Prostate gland (tissue), 2 donors: ENCODE results near the gene CPNE4. TPM values are rescaled to one million over a fixed set of nuclear protein-coding genes. Genes with fewer than 3 reads are reported as not detected.

ENCODE experiments used
- DNase-seq: peaks from one replicate; pipeline ENCODE4 v3.0.0-alpha.2; 2019; ENCODE audit warnings: low spot score
- H3K27ac ChIP-seq, 2 donors: fragments of 200-600 bp; sonication (generic); 2 replicates each; pipeline ENCODE4 v1.5.1; 2017 to 2019
- H3K27me3 ChIP-seq: fragments of 200-600 bp; sonication (generic); replicated peaks from 2 replicates; pipeline ENCODE4 v1.5.1; 2019; ENCODE audit not compliant: insufficient read depth
- H3K36me3 ChIP-seq, 2 donors: fragments of 200-600 bp; sonication (generic); 1 replicate in 1 of 2; 2 replicates in 1 of 2; pipeline versions ENCODE4 v1.5.1 to v1.8.1; 2017 to 2019
- H3K4me1 ChIP-seq: fragments of 200-600 bp; sonication (generic); replicated peaks from 2 replicates; pipeline ENCODE4 v1.5.1; 2019
- H3K4me3 ChIP-seq, 2 donors: fragments of 200-600 bp; sonication (generic); 2 replicates each; pipeline ENCODE4 v1.5.1; 2017 to 2019
- H3K9me3 ChIP-seq: fragments of 200-600 bp; sonication (generic); 2 replicates; pipeline ENCODE4 v1.5.1; 2017
- POLR2A ChIP-seq: fragments of 450-650 bp; IDR thresholded peaks from one replicate; pipeline ENCODE4 v1.6.1; 2016; ENCODE audit warnings: antibody characterized with exemption, mild to moderate bottlenecking
- POLR2AphosphoS5 ChIP-seq: sonication (generic); formaldehyde crosslinking; IDR thresholded peaks from one replicate; pipeline ENCODE4 v1.6.1; 2017; ENCODE audit warnings: antibody characterized with exemption
- WGBS: methylation state at CpG from one replicate; pipeline ENCODE4 v1.1.5; 2018; 5-methylcytosine and 5-hydroxymethylcytosine counted together
- intact Hi-C: fragments of 100-400 bp; cut with DNase I; formaldehyde crosslinking; loops from one replicate; pipeline ENCODE4 v1.14.2; 2022
- total RNA-seq, 2 donors: library from RNA; depleted of rRNA; stranded (reverse); fragments of >200 nt; gene quantifications; one replicate each; pipeline ENCODE4 v1.1.0, GENCODE V29; 2016
- TF ChIP-seq, protein P1 (sequence below), 4 experiments: fragments of 200-600 bp in 2 of 4; fragments of 450-650 bp in 2 of 4; sonication (generic) in 2 of 4; IDR thresholded peaks; 1 replicate in 3 of 4; 2 replicates in 1 of 4; pipeline ENCODE4 v1.5.1; 2016 to 2019; ENCODE audit warnings: antibody characterized with exemption in 4 of 4, mild to moderate bottlenecking in 2 of 4, moderate library complexity in 2 of 4

CPNE4 gene
- total RNA-seq, 2 donors from 2014 or later, result 39.9 to 68.2 TPM

DNA sequence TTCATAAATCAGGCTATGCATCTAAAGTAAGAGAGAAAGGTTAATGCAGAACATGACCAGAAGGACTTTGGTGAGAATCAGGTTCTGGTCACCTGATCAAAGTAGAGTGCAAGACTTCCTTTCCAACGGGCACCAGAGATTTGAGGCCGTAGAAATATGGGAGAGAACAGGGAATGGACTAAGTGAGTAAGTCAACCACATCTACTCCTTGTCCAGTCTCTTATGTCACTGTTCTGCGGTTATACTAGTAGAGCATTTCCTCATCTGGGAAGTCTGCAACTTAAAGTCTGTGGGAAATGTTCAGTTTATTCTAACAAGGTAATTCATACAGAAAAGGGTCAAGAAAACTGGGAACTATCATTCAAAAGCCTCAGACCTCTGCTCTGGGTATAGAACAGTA, 232.8 kb downstream of the CPNE4 start:
- TF ChIP-seq, protein P1, sequence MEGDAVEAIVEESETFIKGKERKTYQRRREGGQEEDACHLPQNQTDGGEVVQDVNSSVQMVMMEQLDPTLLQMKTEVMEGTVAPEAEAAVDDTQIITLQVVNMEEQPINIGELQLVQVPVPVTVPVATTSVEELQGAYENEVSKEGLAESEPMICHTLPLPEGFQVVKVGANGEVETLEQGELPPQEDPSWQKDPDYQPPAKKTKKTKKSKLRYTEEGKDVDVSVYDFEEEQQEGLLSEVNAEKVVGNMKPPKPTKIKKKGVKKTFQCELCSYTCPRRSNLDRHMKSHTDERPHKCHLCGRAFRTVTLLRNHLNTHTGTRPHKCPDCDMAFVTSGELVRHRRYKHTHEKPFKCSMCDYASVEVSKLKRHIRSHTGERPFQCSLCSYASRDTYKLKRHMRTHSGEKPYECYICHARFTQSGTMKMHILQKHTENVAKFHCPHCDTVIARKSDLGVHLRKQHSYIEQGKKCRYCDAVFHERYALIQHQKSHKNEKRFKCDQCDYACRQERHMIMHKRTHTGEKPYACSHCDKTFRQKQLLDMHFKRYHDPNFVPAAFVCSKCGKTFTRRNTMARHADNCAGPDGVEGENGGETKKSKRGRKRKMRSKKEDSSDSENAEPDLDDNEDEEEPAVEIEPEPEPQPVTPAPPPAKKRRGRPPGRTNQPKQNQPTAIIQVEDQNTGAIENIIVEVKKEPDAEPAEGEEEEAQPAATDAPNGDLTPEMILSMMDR (IDR thresholded peaks at IDR 0.05), result no peak
- TF ChIP-seq POLR2A (no peak), POLR2AphosphoS5 (no peak)

DNA sequence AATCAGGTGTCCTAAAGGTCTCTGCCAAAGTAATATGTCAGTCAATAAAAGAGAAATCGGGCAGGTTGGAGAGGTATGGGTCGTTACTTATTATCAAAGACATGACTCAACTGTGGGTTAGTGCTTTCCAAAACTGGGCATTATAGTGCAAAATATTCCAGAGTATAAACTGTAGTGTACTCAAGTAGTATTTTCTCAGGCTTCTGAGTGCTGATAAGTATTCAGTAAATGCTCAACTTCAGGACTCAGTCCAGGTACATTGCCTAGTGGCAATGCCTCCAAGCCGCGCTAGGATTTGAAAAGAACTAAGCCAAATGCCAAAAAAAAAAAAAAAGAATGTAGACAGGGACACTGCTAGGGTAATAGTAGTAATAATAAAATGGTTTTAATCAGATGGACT, 233.2 kb downstream of the CPNE4 start:
- no peaks in the 10 kb centered on the region for H3K9me3 ChIP-seq
- no peaks in the 10 kb centered on the region for H3K27me3 ChIP-seq
- H3K27ac ChIP-seq, result no peak overlapping the region
- no peak for DNase-seq
- WGBS, result 82% methylated on average over 4 of the region's 4 CpGs
- TF ChIP-seq POLR2A (no peak), POLR2AphosphoS5 (no peak)
- TF ChIP-seq, protein P1 (IDR thresholded peaks at IDR 0.05), result no peak
- H3K36me3 ChIP-seq, result no peaks in the 10 kb centered on the region
- H3K4me3 ChIP-seq, result no peak overlapping the region
- H3K4me1 ChIP-seq, result no peaks in the 10 kb centered on the region
- intact Hi-C loops, result no loop called here

More for the DNA sequence above, 232.8 kb downstream of the CPNE4 start:
- intact Hi-C loops, result no loop called here
- DNase-seq, result no peak
- H3K27me3 ChIP-seq, result no peaks in the 10 kb centered on the region
- no peaks in the 10 kb centered on the region for H3K9me3 ChIP-seq
- H3K36me3 ChIP-seq, result no peaks in the 10 kb centered on the region
- WGBS, result 83% methylated on average over 3 of the region's 3 CpGs
- H3K4me1 ChIP-seq, result no peaks in the 10 kb centered on the region
- no peak overlapping the region for H3K27ac ChIP-seq
- no peak overlapping the region for H3K4me3 ChIP-seq

DNA sequence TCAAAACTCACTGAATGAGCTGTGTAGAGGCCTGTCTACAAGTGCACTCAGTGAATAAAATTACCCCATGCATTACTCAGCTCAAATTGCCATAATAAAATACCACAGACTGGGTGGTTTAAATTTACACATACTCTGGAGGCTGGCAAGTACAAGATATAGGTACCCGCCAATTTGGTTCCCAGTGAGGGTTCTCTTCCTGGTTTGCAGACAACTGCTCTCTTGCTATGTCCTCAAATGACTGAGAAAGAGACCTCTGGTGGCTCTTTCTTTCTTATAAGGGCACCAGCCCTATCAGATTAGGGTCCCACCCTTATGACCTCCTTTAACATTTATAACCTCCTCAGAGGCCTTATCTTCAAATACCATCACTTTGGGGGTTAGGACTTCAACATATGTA, 237.0 kb downstream of the CPNE4 start:
- Histone ChIP-seq H3K4me3 (no peak overlapping the region), H3K36me3 (no peaks in the 10 kb centered on the region), H3K4me1 (no peaks in the 10 kb centered on the region), H3K9me3 (no peaks in the 10 kb centered on the region), H3K27ac (no peak overlapping the region), H3K27me3 (no peaks in the 10 kb centered on the region)
- TF ChIP-seq POLR2AphosphoS5, result no peak
- TF ChIP-seq POLR2A, result no peak
- TF ChIP-seq, protein P1 (IDR thresholded peaks at IDR 0.05), result no peak
- 94% methylated on average over 1 of the region's 1 CpG for WGBS
- intact Hi-C loops, result loop anchor here (10.0 kb wide), 1 partner anchor 377 kb away; no protein-coding TSS in a partner anchor
- no peak for DNase-seq

GRCh38 chr3:131796558-131797198, 238.1 kb downstream of the CPNE4 start:
- Histone ChIP-seq H3K27ac (no peak overlapping the region), H3K4me1 (no peaks in the 10 kb centered on the region), H3K36me3 (no peaks in the 10 kb centered on the region), H3K9me3 (no peaks in the 10 kb centered on the region), H3K27me3 (no peaks in the 10 kb centered on the region), H3K4me3 (no peak overlapping the region)
- DNase-seq, result no peak
- intact Hi-C loops, result loop anchor here (10.0 kb wide), 1 partner anchor 378 kb away; no protein-coding TSS in a partner anchor
- TF ChIP-seq, protein P1 (IDR thresholded peaks at IDR 0.05), result no peak
- no peak for TF ChIP-seq POLR2A
- no peak for TF ChIP-seq POLR2AphosphoS5
- 63% methylated on average over 4 of the region's 4 CpGs for WGBS

DNA sequence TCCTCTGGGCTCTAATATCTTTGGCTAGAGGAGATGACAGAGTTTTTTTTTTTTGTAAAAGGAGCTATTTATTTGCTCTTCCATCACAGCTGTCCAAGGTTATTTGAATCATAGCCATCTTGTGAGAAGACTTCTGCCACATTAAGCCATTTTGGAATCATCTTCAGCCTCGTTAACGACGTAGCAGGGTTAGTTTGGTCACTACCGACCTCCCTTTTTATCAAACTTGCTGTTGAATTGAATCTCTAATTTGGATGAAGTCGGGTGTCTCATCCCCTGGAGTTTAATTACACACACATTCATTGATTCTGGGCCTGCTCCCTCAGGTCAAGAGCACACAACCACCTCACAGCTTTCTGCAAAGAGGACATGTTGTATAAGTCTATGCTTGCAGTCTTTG, 238.7 kb downstream of the CPNE4 start:
- Histone ChIP-seq H3K27ac (no peak overlapping the region), H3K36me3 (no peaks in the 10 kb centered on the region), H3K4me1 (no peaks in the 10 kb centered on the region), H3K9me3 (no peaks in the 10 kb centered on the region), H3K27me3 (no peaks in the 10 kb centered on the region), H3K4me3 (no peak overlapping the region)
- intact Hi-C loops, result loop anchor here (10.0 kb wide), 1 partner anchor 379 kb away; no protein-coding TSS in a partner anchor
- TF ChIP-seq, protein P1 (IDR thresholded peaks at IDR 0.05), result no peak
- TF ChIP-seq POLR2A (no peak), POLR2AphosphoS5 (no peak)
- no peak for DNase-seq
- 89% methylated on average over 5 of the region's 5 CpGs for WGBS
